ENCODE data around the gene MAGOHB.
A peak's percentile ranks its signal among the peaks of the same experiment; 100 is the strongest.
"Not testable (repeated sequence)": the region's sequence is repeated elsewhere in the genome, so short reads cannot be mapped to it uniquely, and the experiment has no call there.

MAGOHB gene

GRCh38 chr12:10613349-10614055 lies at the start of gene MAGOHB:
MAGOHB (minus strand) TSS chr12:10613609; CDS start chr12:10613532, 77 bp downstream.
- DNase-seq = peak; percentile 89

- DNase-seq = no peak
Measured at GRCh38 chr12:10661338-10661737, 47.9 kb upstream of the MAGOHB start.

GRCh38 chr12:10654003-10654402 lies 40.6 kb upstream of the MAGOHB start:
- no peak for DNase-seq

GRCh38 chr12:10652192-10652591 lies 38.8 kb upstream of the MAGOHB start:
- no peak for DNase-seq

- not testable (repeated sequence) for DNase-seq
Measured at GRCh38 chr12:10646576-10646975, 33.2 kb upstream of the MAGOHB start.

- DNase-seq = no peak
Measured at GRCh38 chr12:10645910-10646309, 32.5 kb upstream of the MAGOHB start.

GRCh38 chr12:10641735-10642500 lies 28.5 kb upstream of the MAGOHB start:
- DNase-seq = no peak

GRCh38 chr12:10638728-10639127 lies 25.3 kb upstream of the MAGOHB start:
- no peak for DNase-seq

GRCh38 chr12:10636611-10637010 lies 23.2 kb upstream of the MAGOHB start:
- no peak for DNase-seq

- DNase-seq = no peak
Measured at GRCh38 chr12:10636124-10636523, 22.7 kb upstream of the MAGOHB start.

GRCh38 chr12:10635306-10635705 lies 21.9 kb upstream of the MAGOHB start:
- no peak for DNase-seq

- no peak for DNase-seq
Measured at GRCh38 chr12:10634427-10634826, 21.0 kb upstream of the MAGOHB start.

- no peak for DNase-seq
Measured at GRCh38 chr12:10633541-10633940, 20.1 kb upstream of the MAGOHB start.

GRCh38 chr12:10632226-10632625 lies 18.8 kb upstream of the MAGOHB start:
- DNase-seq = no peak

- no peak for DNase-seq
Measured at GRCh38 chr12:10624605-10625004, 11.2 kb upstream of the MAGOHB start.

- no peak for DNase-seq
Measured at GRCh38 chr12:10623131-10623530, 9.7 kb upstream of the MAGOHB start.

GRCh38 chr12:10621278-10621677 lies 7.9 kb upstream of the MAGOHB start:
- no peak for DNase-seq

- no peak for DNase-seq
Measured at GRCh38 chr12:10620078-10620779, 6.8 kb upstream of the MAGOHB start.

- DNase-seq = no peak
Measured at GRCh38 chr12:10618338-10618987, 5.1 kb upstream of the MAGOHB start.

GRCh38 chr12:10617863-10618262 lies 4.5 kb upstream of the MAGOHB start:
- DNase-seq = no peak

GRCh38 chr12:10615532-10615931 lies 2.1 kb upstream of the MAGOHB start:
- DNase-seq = no peak

GRCh38 chr12:10614056-10614370 lies 604 bp upstream of the MAGOHB start:
- no peak for DNase-seq

GRCh38 chr12:10612984-10613348 lies 443 bp downstream of the MAGOHB start:
- DNase-seq = no peak

- DNase-seq = no peak
Measured at GRCh38 chr12:10612110-10612509, 1.3 kb downstream of the MAGOHB start.

All from NCI-H1048 (cell line).